GM13977 (cell line): ENCODE results near the gene THADA.
"Not testable (repeated sequence)": the region's sequence is repeated elsewhere in the genome, so short reads cannot be mapped to it uniquely, and the experiment has no call there.

ENCODE experiments used
- DNase-seq: peaks from one replicate; pipeline ENCODE4 v3.0.0; 2012; ENCODE audit warnings: low spot score
- CTCF ChIP-seq: IDR thresholded peaks from 2 replicates; pipeline ENCODE4 v1.5.1; 2012; ENCODE audit warnings: mild to moderate bottlenecking, control low read depth; ENCODE audit not compliant: insufficient read depth; ENCODE audit errors: extremely low read depth, missing control alignments
- in situ Hi-C: fragments of 300-500 bp; cut with MboI; formaldehyde crosslinking; loops from one replicate; pipeline ENCODE4 v1.12.0; 2022; ENCODE audit warnings: low sequenced_read_pairs, low pct_unique_long_range_greater_than_20kb, mixed read lengths, inconsistent platforms; ENCODE audit not compliant: unreplicated experiment

Gene THADA

GRCh38 chr2:43194121-43194869 is 401.5 kb downstream of the THADA start:
- in situ Hi-C loops, result no loop called here
- peak; percentile 44 for DNase-seq
- TF ChIP-seq CTCF, result no peak

- TF ChIP-seq CTCF, result no peak
- in situ Hi-C loops, result no loop called here
- no peak for DNase-seq
These were observed 402.2 kb downstream of the THADA start for GRCh38 chr2:43193652-43194120.

GRCh38 chr2:43192744-43193651 is 402.8 kb downstream of the THADA start:
- no peak for DNase-seq
- TF ChIP-seq CTCF, result no peak
- in situ Hi-C loops, result no loop called here

GRCh38 chr2:43191947-43192516 is 403.8 kb downstream of the THADA start:
- no peak for DNase-seq
- TF ChIP-seq CTCF, result peak; percentile 30
- in situ Hi-C loops, result no loop called here

GRCh38 chr2:43190311-43191052 is 405.4 kb downstream of the THADA start:
- no peak for TF ChIP-seq CTCF
- DNase-seq, result no peak
- in situ Hi-C loops, result no loop called here

- in situ Hi-C loops, result not testable (repeated sequence)
These were observed 406.0 kb downstream of the THADA start for GRCh38 chr2:43189861-43190260.

More at GRCh38 chr2:43189861-43190260, 406.0 kb downstream of the THADA start:
- DNase-seq, result not testable (repeated sequence)
